Thyroid gland (tissue), 4 donors: ENCODE measurements around the gene BRAF.

Experiments used
- CTCF ChIP-seq, 6 experiments: fragments of 200-600 bp in 3 of 6; fragments of 450-650 bp in 3 of 6; sonication (generic) in 3 of 6; IDR thresholded peaks; one replicate each; pipeline ENCODE4 v1.5.1; 2016 to 2019; ENCODE audit warnings: antibody characterized with exemption in 6 of 6, mild to moderate bottlenecking in 2 of 6, inconsistent platforms in 1 of 6, moderate library complexity in 1 of 6
- POLR2A ChIP-seq, 2 donors: fragments of 450-650 bp; IDR thresholded peaks; one replicate each; pipeline ENCODE4 v1.6.1; 2017; ENCODE audit warnings: antibody characterized with exemption in 2 of 2, mild to moderate bottlenecking in 2 of 2, moderate library complexity in 1 of 2

- no peak for TF ChIP-seq POLR2A (IDR thresholded peaks at IDR 0.05)
- no peak for TF ChIP-seq CTCF (IDR thresholded peaks at IDR 0.05)
Measured at GRCh38 chr7:140723006-140723405, 201.7 kb downstream of the BRAF start.
